GM12892 (cell line): ENCODE data around the gene MED25.

Experiments
- POLR2A ChIP-seq: IDR thresholded peaks from 2 replicates; pipeline ENCODE4 v1.6.1; 2011; ENCODE audit warnings: low read depth, low read length, control low read depth
- POLR2AphosphoS5 ChIP-seq: IDR thresholded peaks from 2 replicates; pipeline ENCODE4 v1.6.1; 2011; ENCODE audit warnings: low read depth, low read length, control low read depth

DNA sequence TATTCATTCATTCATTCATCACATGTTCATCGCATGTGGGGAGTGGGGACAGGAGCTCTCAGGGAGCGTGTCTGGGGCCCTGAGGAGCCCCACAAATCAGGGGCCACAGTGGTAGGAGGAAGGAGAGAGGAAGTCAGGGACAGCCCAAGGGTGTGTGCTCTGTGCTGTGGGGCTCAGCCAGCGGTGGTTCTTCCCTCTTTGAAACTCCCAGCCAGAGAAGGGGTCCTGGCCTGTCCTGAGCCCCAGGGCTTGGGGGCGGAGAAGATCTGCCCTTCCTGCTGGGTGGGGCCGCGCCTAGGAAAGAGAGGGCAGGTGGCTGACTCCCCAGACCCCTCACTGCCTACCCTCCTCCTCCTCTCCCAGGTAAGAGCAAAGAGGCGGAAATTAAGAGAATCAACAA, 36.7 kb upstream of the MED25 start:
- TF ChIP-seq POLR2A (no peak), POLR2AphosphoS5 (no peak)
